DMS53 treated with DMSO at 0.1 percent for 48 hours (cell line): ENCODE data around the gene RET.

ENCODE experiments used
- DNase-seq: peaks from one replicate; lab custom pipeline; 2025; ENCODE audit not compliant: unreplicated experiment; lab: John Stamatoyannopoulos, UW

RET gene

DNA sequence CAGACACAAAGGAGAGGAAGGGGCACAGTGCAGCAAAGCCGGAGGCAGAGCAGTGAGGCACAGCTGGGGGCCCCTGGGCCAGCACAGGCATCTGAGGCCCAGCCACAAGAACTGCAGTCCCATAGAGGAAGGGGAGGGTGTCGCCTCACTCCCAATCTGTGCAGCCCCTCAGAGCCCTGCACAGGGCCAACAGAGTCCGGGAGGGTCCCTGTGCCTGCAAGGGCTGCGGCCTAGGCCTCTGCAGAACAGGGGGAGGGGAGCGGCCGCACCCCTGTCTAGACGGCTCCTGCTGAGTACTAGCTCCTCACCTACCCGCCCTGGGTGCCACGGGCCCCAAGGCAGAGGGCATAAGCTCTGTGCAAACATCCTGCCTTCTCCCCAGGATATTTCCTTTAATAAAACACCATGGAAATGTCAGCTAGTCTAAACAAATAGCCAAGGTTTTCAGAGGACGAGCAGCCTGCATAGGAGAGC is 32.4 kb upstream of the RET start:
- peak; percentile 75 for DNase-seq

- DNase-seq: no peak
These were observed 31.8 kb upstream of the RET start for GRCh38 chr10:43044961-43045621.

DNA sequence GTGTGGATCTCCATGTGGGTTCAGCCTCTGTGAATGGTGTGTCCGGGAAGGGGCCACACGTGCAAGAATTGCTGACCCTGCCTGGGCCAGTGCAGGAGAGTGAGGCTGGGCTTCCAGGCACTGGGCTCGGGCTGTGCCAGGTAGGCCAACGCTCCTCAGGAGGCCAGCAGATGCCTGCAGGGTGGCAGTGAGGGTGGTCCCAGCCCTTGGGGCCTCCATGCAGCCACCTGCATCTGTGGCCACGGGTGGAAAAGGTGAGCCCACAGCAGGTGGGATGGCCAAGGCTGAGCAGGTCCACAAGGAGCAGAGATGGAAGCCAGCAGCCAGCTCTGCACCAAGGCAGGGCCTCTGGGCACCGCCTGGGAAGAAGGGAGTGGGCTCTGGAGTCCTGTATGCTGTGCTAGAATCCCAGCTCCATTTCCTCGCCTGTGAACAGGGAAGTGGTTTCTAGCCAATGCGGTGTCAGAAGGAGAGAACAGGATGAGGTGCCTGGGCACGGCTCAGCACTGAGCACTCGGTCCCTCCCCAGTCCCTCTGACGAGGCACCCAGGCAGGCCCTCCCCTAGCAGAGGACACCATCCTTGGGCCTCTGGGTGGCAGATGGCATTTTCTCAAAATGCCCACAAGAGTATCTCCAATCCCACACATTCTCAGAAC is 31.1 kb upstream of the RET start:
- no peak for DNase-seq

- no peak for DNase-seq
These were observed 30.4 kb upstream of the RET start for GRCh38 chr10:43046288-43046991.

GRCh38 chr10:43047288-43047970 is 29.4 kb upstream of the RET start:
- no peak for DNase-seq

DNA sequence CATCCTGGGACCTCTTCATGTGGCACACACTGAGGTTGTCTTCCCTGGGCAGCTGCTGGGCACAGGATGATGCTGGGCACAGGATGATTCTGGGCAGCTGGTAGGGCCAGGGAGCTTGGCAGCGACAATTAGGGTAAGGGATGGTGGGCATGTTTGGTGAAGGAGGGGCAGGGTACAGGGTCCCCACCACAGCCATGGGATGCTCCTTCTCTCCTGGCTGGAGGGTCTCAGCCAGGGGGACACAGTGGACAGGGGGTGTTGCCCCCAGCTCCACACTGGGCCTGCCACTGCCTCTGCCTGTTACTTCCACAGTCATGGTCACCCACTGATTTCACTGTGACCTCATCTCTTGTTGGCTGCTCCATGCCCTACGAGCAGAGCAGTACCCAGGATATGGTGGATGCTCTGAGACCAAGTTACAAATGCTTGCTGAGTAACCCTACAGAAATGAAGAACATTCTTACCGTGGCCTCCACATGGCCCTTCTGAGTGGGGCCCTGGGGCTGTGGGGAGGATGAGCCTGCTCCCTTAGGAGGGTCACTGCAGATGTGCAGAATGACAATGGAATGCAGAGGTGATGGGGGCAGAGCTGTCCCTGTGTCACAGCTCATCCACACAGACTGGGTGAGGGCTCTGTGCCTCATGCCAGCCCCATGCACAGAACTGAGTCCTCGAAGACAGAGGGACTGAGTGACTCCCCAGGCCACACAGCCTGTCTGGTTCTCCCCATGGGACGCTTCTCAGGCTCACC is 28.4 kb upstream of the RET start:
- no peak for DNase-seq

- no peak for DNase-seq
These were observed 27.8 kb upstream of the RET start for GRCh38 chr10:43049081-43049551.

GRCh38 chr10:43050011-43050410 is 26.9 kb upstream of the RET start:
- no peak for DNase-seq

GRCh38 chr10:43053825-43054224 is 23.0 kb upstream of the RET start:
- no peak for DNase-seq

DNA sequence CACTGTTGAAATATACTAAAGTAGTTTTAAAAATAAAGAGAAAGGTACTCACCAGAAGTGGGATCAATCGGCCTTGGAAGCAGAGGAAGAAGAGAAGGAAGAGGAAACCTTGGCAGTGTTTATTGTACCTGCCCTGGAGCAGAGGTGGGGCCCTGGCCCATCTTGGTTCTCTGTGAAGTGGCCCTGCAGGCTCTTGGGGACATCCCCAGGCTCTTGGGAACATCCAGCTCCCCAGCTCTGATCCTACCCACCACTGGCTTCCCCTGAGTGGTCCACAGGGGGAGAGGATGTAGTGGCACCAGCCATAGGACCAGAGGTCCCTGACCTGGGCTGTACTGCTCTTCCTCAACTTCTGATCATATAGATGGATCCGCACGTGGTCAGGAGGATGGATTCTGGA is 22.3 kb upstream of the RET start:
- DNase-seq: no peak

DNA sequence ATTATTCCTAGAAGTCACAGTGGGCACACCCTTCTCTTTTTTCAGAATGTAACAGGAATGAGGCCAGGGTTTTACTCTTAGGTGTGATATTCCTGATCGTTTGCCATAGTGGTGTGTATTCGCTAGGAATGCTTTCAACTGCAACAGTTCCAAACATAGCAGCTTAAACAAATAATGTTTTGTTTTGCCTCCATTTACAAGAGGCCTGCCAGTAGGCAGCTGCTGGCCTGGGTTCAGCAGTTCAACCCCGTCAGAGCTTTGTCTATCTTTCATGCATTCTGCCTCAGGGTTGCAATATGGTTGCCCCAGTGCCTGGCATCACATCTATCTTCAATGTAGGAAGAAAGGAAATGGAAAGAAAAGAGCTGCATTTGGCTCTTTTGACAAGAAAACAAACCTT is 21.7 kb upstream of the RET start:
- DNase-seq: no peak

GRCh38 chr10:43055991-43056567 is 20.8 kb upstream of the RET start:
- DNase-seq: no peak

- DNase-seq: no peak
These were observed 20.3 kb upstream of the RET start for GRCh38 chr10:43056568-43057011.

- DNase-seq: no peak
These were observed 19.6 kb upstream of the RET start for GRCh38 chr10:43057231-43057711.

DNA sequence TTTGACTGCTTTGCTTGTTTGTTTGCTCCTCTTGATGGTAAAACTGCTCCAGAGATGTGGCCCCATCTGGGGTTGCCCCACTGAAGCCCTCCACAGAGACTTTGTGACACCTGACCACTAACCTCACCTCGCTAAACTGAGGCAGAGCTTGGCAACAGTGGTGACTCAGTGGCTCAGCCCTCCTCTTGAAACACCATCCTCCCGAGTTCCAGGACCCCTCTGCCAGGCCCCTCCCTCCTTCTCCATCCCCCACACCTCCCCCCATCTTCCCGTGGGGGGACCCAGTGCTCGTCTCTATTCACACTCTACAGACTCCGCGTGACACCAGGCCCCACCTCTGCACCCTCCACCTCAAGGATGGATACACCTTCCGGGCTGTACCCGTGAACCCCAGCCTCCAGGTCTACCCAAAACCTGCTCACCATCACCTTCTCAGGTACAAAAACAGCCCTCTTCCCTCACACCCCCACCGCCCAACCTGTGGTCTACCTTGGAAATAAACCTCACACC is 19.0 kb upstream of the RET start:
- DNase-seq: no peak

GRCh38 chr10:43058716-43059335 is 18.0 kb upstream of the RET start:
- no peak for DNase-seq

GRCh38 chr10:43059336-43059720 is 17.5 kb upstream of the RET start:
- DNase-seq: no peak

DNA sequence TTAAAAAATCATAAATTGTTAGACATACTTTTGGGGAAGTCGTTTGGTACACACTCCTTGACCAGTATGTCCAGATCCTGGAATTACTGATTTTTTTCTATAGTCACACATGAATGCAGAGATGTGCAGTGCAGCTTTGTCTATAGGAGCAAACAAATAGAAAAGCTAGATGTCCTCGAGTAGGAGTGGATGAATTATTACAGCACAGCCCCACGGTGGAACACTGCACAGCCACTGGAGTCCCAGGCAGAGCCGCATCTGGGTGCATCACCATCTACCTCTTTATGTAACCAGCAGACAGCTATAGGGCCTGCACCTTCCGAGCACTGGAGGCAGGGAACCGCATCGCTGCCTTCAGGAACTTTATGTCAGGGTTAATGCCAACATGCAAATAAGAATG is 17.0 kb upstream of the RET start:
- DNase-seq: no peak

DNA sequence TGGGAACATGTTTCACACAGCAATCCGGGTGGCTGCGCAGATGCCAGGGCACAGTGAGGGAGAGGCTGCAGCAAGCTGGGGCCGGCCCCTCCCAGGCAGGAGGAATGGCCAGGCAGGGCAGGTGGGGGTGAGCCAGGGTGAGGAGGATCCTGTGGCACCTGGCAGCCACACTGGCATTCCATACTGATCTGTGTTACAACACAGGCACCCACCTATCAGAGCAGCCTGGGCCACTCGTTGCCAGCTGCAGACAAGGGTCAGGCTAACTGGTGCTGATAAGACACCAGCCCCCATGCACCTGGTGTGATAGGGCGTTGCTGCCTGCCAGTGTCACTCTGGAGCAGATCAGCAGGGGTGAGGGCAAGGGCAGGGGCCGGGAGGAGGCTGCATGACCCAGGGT is 16.6 kb upstream of the RET start:
- peak; percentile 12 for DNase-seq

DNA sequence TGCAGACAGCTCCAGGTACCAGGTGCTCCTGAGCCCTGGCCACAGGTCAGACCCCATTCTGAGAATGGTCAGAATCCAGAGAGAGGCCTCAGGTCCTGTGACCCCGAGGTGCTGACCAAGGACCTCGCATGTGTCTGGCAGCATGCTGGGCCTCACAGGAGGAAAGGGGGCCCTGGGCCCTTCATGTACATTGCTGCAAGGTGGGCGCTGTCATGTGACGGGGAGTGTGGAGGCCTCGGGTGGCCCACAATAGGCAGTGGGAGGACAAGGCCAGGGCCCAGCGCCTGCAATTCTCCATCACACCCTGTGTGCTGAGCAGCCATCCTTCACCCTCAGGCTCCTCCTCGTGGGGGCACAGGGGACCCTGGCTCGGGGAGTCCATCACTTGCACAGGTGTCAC is 15.5 kb upstream of the RET start:
- no peak for DNase-seq
